Neutrophil (primary cell): Measurements from ENCODE around the gene ABCB8.
A peak's percentile ranks its signal among the peaks of the same experiment; 100 is the strongest.

ENCODE experiments used
- H3K27ac ChIP-seq: fragments of 200-600 bp; sonication (generic); 2 replicates; pipeline ENCODE4 v1.5.1; 2016; ENCODE audit warnings: mild to moderate bottlenecking, moderate library complexity
- H3K27me3 ChIP-seq: fragments of 200-600 bp; sonication (generic); 2 replicates; pipeline ENCODE4 v1.6.0; 2016; ENCODE audit warnings: mild to moderate bottlenecking
- H3K36me3 ChIP-seq: fragments of 200-600 bp; sonication (generic); 2 replicates; pipeline ENCODE4 v1.5.1; 2017
- H3K4me1 ChIP-seq, 2 experiments: fragments of 200-600 bp in 1 of 2; sonication (generic) in 1 of 2; 1 replicate in 1 of 2; 2 replicates in 1 of 2; pipeline versions ENCODE4 v1.5.1 to v1.6.1; 2013 to 2016; ENCODE audit warnings: low read depth in 1 of 2, low read length in 1 of 2, mild to moderate bottlenecking in 1 of 2, moderate library complexity in 1 of 2; ENCODE audit not compliant: control insufficient read depth in 1 of 2, insufficient read depth in 1 of 2
- H3K4me3 ChIP-seq, 2 experiments: fragments of 200-600 bp in 1 of 2; sonication (generic) in 1 of 2; 1 replicate in 1 of 2; 2 replicates in 1 of 2; pipeline ENCODE4 v1.5.1; 2013 to 2016; ENCODE audit warnings: low read depth in 1 of 2, low read length in 1 of 2, mild to moderate bottlenecking in 1 of 2, moderate library complexity in 1 of 2
- H3K9me3 ChIP-seq: fragments of 200-600 bp; sonication (generic); 2 replicates; pipeline ENCODE4 v1.5.1; 2016
- TF ChIP-seq, protein P1 (sequence below): fragments of 200-600 bp; sonication (generic); IDR thresholded peaks from 2 replicates; pipeline ENCODE4 v1.5.1; 2016; ENCODE audit warnings: antibody characterized with exemption

Gene ABCB8

GRCh38 chr7:151028131-151028947 lies at the start of gene ABCB8:
Gene ABCB8 (plus strand): TSS chr7:151028450. CDS start chr7:151028516, 66 bp downstream.
- Histone ChIP-seq H3K27ac (peak within 1 kb of the TSS; percentile 79), H3K36me3 (peaks cover 3% of the 10 kb centered on the region), H3K4me1 (peaks cover 17 to 20% of the 10 kb centered on the region in 2 experiments)

GRCh38 chr7:150979713-150980390 lies 48.4 kb upstream of the ABCB8 start:
- Histone ChIP-seq H3K4me3 (no peak overlapping the region), H3K4me1 (peaks cover 0 to 2% of the 10 kb centered on the region in 2 experiments), H3K9me3 (no peaks in the 10 kb centered on the region), H3K27me3 (peaks cover 98% of the 10 kb centered on the region), H3K27ac (no peak overlapping the region), H3K36me3 (no peaks in the 10 kb centered on the region)
- TF ChIP-seq, protein P1, sequence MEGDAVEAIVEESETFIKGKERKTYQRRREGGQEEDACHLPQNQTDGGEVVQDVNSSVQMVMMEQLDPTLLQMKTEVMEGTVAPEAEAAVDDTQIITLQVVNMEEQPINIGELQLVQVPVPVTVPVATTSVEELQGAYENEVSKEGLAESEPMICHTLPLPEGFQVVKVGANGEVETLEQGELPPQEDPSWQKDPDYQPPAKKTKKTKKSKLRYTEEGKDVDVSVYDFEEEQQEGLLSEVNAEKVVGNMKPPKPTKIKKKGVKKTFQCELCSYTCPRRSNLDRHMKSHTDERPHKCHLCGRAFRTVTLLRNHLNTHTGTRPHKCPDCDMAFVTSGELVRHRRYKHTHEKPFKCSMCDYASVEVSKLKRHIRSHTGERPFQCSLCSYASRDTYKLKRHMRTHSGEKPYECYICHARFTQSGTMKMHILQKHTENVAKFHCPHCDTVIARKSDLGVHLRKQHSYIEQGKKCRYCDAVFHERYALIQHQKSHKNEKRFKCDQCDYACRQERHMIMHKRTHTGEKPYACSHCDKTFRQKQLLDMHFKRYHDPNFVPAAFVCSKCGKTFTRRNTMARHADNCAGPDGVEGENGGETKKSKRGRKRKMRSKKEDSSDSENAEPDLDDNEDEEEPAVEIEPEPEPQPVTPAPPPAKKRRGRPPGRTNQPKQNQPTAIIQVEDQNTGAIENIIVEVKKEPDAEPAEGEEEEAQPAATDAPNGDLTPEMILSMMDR, result no peak

More at GRCh38 chr7:151028131-151028947, at the start of gene ABCB8:
- H3K4me3 ChIP-seq, result peak within 1 kb of the TSS; percentile 91 to 96
- no peaks in the 10 kb centered on the region for H3K9me3 ChIP-seq
- TF ChIP-seq, protein P1, result peak; percentile 59
- H3K27me3 ChIP-seq, result peaks cover 26% of the 10 kb centered on the region

DNA sequence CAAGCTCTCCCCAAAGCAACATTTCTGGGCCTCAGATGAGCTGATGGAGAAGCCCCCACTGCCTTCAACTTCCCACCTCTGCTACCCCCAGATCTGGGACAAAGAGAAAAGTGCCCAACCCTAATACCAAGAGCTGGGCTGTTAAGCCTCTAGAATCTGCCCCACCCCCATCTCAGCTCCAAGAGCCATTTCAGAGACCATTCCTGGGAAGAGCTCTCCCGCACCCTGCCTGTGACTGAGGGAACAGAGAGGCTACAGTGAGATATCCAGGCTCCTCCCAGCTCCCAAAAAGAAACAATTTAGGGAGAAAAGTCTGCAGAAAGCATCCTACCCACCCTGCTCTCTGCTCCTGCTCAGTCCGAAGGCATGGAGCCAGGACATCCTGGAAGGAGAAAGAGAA lies 47.6 kb upstream of the ABCB8 start:
- H3K36me3 ChIP-seq, result no peaks in the 10 kb centered on the region
- H3K27ac ChIP-seq, result no peak overlapping the region
- H3K4me1 ChIP-seq, result no peaks in the 10 kb centered on the region
- H3K4me3 ChIP-seq, result no peak overlapping the region
- H3K9me3 ChIP-seq, result no peaks in the 10 kb centered on the region
- H3K27me3 ChIP-seq, result peaks cover 98% of the 10 kb centered on the region
- TF ChIP-seq, protein P1, result no peak

GRCh38 chr7:150981644-150982043 lies 46.6 kb upstream of the ABCB8 start:
- Histone ChIP-seq H3K9me3 (no peaks in the 10 kb centered on the region), H3K27ac (no peak overlapping the region), H3K4me1 (no peaks in the 10 kb centered on the region), H3K36me3 (no peaks in the 10 kb centered on the region), H3K27me3 (peaks cover 98% of the 10 kb centered on the region), H3K4me3 (no peak overlapping the region)
- TF ChIP-seq, protein P1, result no peak

- no peaks in the 10 kb centered on the region for H3K4me1 ChIP-seq
- TF ChIP-seq, protein P1, result no peak
- H3K27me3 ChIP-seq, result peaks cover 98% of the 10 kb centered on the region
- H3K27ac ChIP-seq, result no peak overlapping the region
- no peaks in the 10 kb centered on the region for H3K36me3 ChIP-seq
- no peak overlapping the region for H3K4me3 ChIP-seq
- H3K9me3 ChIP-seq, result no peaks in the 10 kb centered on the region
Observed at GRCh38 chr7:150982351-150982750, 45.9 kb upstream of the ABCB8 start.
